D341Med (cell line): Measurements from ENCODE around the gene CHMP6.

ENCODE experiments used
- DNase-seq: peaks from one replicate; pipeline ENCODE4 v3.0.0; 2012; ENCODE audit warnings: low spot score

Gene CHMP6

DNA sequence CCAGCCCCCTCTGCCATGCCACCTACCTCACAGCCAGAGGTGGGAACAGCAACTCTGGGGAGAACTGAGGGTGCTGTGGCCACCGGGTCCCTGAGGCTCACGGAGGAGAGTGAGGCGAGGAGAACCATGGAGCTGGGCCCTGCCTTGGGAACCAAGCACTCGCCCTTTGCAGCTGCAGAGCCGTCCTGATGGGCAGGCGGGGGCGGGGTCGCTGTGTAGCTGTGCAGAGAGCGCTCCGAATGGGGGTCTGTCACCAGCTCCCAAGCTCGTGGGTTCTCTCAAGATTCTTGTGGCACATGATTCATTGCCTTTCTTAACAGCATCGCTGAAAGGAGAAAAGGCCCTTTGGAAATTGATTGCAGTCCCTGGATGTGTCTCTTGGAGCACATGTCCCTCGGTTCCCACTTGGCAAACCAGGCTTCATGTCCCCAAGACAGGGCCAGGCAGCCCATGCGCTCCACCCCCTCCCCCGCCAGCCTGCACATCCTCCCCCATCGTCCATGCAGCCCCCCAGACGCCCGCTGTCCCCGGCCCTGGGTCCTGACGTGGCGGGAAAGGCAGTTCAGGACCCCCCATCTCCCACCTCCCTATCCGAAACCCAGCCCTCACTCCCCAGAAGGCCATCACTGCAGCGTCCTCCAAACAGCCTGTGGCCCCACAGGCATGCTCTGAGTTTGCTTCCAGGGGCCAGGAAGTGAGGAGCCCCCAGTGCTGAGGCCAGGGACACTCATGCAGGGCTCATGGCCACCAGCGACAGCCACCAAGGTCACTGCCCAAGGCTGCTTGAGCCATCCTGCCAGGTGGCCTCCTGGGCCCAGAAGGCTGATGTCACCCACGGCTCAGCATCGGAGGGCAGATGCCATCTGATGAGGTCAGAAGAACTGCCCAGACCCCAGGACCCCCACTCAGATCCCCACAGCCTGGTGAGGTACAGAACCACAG is 20.6 kb upstream of the CHMP6 start:
- DNase-seq = no peak

DNA sequence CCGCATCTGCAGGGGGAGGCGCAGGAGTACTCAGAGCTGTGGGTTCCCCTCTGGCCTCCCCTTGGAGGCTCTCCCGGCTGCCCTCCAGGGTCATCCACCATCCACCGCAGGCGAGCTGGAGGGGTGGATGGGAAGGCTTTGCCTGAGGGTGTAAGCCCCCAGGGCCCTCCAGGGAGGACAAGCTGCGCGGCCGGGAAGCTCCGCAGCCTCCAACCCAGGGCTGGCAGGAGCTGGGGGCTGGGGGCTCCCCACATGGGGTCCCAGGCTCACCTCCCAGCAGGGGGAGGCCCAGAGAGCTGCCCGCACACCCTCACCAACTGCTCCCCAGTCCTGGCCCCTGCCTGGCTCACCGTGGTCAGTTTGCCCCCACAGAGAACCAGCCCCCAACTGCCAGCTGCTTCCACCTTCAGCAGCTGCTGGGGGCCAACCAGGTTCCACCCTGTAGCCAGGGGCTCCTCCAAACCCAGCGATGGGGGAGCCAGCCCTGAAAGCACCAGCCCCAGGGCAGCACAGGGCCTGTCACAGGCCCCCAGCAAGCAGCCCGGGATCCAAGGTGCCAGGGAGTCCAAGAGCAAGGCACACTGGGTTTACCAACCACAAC is 19.8 kb upstream of the CHMP6 start:
- no peak for DNase-seq

DNA sequence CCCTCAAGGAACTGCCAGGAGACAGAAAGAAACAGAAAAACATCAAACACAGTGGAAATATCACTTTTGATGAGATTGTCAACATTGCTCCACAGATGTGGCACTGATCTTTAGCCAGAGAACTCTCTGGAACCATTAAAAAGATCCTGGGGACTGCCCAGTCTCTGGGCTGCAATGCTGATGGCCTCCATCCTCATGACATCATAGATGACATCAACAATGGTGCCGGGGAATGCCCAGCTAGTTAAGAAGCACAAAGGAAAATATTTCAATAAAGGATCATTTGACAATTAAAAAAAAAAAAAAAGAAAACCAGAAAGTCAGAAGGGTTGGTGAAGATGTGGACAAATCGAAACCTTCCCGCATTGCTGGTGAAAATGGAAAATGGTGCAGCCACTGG is 14.9 kb upstream of the CHMP6 start:
- DNase-seq = no peak

DNA sequence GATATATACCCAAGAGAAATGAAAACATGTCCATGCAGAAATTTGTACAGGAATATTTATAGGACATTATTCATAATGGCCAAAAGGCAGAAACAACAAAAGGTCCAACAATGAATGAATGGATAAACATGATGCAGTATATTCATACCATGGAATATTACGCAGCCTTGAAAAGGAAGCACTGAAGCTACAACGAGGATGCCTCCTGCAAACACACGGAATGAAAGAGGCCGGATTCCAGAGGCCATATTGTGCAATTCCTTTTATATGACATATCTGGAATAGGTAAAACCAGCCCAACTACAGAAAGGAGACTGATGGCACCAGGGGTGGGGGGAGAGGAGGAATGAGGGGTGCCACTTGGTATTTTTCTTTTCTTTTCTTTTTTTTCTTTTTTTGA is 14.5 kb upstream of the CHMP6 start:
- DNase-seq = no peak

DNA sequence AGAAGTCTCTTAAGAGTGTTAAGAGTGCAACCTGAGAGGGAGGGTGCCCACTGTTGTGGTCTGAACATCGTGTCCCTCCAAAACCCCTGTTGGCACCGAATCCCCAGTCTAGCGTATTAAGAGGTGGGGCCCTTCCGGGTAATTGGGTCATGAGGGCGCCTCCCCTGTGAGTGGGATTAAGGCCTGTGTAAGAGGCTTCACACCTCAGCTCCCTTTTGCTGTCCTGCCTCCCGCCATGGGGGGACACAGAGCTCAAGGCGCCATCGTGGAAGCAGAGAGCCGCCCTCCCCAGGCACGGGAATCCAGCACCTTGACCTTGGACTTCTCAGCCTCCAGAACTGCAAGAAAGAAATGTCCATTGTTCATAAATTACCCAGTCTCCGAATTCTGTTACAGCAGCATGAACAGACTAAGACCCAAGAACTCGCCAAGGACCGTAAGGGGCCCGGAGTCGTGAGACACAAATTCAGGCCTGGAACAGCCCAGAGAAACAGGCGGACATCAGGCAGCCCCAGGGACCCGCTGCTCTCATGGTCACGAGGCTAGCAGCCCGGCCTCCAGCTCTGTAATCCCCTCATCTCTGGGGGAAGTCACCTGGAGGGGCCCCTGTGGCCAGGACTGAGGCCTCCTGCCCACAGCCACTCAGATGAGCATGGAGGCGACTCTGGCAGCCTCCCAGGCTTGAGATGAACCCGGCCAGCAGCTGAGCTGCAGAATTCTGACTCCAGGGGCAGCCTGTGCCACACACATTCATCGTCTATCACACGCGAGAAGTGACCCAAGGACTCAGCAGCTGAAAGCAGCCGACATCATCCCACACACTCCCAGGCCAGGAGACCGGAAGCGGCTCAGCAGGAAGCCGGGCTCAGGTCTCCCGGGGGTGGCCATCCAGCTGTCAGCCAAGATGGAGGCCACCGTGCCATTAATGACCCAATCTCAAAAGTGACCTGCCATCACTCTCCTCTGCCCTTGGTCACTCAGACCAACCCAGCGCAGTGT is 12.8 kb upstream of the CHMP6 start:
- no peak for DNase-seq

DNA sequence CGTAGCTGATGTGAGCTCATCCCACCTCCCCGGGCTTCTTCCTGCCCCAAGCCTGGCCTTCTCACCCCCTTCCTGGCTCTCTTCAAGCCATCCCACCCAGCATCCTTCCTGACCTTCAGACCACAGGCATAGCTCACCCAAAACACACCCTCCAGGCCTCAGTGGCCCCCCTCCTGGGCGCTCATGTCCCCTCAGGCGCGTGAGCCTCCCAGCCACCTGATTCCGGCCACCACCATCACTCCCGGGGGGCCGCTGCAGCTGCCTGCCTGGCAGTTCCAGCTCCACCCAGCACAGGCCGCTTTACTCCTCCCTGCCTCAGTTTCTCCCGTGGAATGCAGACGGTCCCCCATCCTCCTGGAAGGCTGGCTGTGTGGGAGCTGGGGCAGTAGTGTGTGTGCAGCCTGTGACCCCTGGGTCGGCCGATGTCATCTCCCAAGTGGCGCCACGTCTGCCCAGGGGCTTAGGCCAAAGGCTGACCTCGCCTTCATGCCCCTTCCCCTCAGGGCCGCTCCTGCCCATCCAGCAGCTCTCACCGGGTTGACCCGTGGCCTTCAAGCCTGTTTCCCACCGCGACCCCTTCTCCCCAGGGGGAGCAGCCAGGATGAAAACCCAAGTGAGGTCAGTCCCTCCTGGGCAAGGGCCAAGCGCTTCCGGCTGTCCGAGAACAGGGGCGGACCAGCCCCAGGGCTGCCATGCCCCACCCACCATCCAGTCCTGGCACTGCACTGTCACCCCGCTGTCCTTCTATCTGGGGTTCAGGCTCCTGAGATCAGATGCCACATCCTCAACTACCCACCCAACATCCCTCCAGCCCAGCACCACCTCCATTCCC is 11.9 kb upstream of the CHMP6 start:
- no peak for DNase-seq

DNA sequence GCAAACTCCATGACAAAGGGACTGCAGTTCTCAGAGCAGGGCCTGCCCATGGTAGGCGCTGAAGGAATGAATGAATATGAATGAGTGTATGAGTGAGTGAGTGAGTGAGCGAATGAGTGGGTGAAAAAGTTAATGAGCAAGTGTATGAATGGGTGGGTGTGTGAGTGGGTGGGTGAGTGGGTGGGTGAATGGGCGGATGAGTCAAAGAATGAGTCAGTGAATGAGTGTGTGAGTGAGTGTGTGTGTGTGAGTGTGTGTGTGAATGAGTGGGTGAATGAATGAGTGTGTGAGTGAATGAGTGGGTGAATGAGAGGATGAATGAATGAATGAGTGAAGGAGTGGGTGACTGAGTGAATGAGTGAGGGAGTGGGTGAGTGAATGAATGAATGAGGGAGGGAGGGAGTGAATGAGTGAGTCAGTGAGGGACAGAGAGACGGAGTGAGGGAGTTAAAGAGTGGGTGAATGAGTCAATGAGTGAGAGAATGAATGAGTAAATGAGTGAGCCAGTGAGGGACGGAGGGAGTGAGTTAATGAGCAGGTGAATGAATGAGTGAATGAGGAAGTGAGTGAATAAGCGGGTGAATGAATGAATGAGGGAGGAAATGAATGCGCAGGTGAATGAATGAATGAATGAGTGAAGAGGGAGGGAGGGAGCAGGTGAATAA is 11.1 kb upstream of the CHMP6 start:
- no peak for DNase-seq

DNA sequence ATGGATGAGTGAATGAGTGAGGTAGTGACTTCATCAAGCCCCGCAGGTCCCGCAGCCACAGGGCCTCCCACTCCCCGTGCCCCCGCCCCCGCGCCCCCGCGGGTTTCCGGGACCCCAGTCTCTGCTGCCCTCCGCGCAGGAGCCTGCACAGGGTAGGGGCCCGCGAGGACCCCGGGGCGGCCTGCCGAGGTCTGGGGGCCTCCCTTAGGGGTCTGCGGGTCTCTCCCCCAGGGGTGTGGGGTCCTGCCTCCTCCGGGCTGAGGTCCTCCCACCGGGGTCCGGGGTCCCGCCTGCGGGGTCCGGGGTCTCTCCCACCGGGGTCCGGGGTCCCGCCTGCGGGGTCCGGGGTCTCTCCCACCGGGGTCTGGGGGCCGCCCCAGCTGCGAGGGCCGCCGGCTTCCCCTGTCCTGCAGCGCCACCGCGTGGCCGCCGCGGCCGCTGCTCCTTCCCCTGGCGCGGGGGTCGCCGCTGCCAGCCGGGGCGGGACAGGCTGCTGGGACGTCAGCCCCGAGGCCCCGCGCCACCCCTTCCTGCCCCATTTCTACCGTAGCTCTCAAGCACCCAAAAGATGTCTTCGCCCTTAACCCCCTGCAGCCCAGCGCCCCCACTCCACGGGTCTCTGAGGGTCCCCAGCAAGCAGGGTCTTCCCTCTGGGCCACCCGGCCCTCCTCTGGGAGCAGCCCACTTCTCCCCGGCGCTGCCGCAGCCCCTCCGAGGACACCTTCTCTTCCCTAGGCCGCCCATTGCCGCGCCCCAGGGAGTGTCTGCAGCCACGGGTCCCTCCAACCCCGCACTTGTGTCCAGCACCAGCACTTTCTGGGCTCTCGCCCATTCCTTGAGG is 10.4 kb upstream of the CHMP6 start:
- peak; percentile 98 for DNase-seq

DNA sequence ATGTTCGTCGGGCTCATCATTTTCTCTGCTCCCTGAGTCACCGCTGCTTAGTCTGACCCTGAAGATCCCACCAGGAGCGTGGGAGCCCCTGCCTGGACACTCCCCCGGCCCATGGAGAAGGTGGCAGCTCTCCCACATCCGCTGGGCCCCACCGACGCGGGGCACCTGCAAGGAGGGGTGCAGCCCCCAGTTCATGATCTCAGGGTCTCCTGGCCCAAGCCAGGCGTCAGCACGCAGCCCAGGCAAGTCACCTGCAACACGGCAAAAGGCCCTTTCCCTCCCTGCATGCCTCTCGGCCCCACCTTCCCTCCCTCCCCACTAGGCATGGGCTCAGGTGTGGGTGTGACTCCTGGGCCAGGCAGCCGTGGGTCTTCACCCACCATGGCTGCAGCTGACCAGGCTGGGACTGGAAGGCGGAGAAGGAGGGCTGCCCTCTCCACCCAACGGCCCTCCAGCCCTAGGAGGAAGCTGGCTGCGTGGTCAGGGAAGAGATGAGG is 9.7 kb upstream of the CHMP6 start:
- no peak for DNase-seq

DNA sequence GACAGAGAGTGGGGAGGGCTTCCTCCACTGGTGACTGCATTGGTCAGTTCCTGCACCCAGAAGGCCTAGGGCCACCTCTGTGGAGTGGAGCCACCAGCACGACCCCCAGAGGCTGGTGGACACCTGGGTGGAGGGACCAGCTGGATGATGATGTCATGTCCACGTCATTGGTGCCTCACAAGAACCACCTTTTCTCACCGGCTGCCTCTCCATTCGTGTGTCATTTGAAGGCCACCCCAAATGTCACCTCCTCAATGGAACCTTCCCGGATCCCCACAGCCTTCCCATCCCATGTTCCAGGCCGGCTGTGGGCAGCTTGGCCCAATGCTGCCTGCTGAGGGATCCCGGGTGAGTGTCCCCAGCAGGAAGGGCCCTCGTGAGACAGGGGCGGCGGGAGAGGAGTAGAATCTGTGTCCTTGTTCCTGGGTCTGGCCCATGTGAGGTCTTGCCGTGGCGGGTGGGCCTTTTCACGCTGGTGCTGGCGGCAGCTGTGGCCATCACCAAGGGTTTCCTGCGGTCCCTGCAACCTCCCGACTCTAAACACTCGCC is 9.1 kb upstream of the CHMP6 start:
- DNase-seq = no peak

DNA sequence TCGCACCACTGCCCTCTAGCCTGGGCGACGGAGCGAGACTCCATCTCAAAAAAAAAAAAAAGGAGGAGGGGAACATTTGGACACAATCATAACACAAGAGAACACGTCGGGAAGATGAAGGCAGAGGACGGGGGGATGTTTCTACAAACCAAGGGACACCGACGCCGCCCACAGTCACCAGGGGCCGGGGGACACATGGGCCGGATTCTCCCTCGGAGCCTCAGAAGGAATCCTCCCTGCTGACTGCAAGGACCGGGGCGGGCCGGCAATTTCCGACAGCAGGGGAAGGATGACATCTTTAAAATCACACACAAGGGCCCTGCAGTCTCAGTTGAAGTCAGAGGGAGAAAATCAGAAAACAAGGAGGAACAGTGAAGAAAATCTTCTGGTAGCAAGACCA is 8.1 kb upstream of the CHMP6 start:
- DNase-seq = no peak

DNA sequence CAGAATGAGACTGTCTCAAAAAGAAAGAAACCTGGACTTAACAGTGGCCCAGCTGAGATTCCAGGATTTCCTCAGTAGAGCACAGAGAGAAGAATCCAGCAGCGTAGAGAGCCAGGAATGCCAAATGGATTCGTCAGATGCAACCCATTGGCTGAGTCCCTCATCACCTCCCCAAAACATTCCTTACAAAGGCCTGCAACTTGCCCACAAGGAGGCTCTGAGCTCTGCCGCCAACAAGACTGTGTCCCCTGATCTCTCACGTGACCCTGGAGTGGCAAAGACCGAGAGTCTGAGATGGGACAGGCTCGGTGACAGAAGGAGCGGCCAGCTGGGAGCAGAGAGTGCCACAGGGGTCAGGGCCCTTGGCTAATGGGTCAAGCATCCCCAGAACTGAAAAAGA is 6.9 kb upstream of the CHMP6 start:
- no peak for DNase-seq

DNA sequence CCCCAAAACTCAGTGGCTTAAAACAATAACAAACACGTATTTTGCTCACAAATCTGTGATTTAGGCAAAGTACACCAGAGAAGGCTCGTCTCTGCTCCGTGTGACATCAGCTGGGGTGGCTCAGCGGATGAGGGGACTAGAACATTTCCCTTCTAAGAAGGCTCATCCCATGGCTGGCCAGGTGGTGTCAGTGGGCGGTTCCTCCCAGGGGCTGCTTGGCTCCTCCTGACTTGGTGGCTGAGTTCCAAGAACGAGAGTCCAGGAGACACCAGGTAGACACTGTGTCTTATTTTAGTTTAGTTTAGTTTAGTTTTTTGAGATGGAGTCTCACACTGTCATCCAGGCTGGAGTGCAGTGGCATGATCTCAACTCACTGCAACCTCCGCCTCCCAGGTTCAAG is 5.6 kb upstream of the CHMP6 start:
- DNase-seq = no peak

DNA sequence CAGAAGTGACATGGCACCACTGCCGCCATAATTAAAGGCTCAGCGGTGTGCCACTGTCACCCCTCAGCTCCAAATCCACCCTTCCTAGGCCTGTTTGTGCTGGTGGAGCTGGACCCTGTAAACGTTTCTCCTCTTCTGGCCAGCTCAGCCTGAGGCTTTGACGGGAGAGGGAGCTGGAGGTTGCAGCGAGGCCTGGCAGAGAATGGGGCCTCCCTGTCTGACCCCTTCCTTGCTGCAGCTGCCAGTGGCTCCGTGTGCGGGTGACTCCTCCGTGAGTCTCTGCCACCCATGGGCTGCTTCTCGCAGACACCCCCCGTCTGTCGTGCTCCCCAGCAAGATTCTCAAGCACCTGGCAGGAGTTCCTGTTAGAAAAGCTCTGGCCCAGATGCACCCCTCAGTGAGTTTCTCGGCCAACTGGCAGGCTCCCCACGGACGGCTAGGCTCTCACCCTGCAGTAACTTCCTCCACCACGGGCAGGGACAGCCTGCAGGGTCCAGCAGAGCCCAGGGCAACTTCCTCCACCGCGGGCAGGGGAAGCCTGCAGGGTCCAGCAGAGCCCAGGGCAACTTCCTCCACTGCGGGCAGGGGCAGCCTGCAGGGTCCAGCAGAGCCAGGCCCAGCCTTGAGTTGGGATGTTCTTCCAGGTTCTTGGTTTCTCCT is 4.7 kb upstream of the CHMP6 start:
- no peak for DNase-seq

DNA sequence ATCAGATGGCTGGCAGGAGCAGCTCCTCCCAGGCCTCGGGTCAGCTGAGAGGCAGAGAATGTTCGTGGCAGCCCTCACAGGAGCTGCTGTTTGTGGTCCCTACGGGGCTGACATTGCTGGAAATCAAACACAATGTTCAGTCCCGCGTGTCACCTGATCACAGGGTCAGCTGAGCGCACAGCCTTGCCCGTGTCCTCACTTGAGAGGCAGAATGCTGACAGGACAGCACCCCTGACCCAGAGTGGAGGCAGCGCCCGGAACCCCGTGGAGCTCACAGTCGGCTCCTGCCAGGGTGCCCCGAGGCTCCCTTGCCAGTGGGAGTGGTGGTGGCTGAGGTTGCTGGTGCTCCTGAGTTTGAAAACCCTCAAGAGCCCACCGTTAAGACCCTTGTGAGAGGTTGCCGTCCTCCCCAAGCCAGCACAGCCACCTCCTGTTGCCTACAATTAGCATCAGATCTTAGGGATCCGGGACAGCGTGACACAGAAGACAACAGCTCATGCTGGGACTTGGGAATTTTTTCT is 3.6 kb upstream of the CHMP6 start:
- no peak for DNase-seq

DNA sequence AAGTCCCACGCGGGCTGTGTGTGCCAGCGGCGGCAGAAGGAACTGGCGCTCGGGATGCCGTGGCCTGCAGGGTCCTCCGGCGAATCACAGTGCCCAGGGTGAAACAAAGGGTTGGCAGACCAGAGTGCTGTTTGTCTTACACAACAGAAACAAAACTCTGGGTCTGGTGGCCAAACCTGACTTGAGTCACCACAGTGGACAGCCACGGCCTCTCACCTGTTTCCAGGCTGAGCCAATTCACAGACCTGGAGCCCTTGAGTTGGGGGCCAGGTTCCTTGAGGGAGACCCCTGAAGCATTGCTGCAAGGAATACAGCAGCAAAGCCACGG is 2.1 kb upstream of the CHMP6 start:
- DNase-seq = peak; percentile 26

DNA sequence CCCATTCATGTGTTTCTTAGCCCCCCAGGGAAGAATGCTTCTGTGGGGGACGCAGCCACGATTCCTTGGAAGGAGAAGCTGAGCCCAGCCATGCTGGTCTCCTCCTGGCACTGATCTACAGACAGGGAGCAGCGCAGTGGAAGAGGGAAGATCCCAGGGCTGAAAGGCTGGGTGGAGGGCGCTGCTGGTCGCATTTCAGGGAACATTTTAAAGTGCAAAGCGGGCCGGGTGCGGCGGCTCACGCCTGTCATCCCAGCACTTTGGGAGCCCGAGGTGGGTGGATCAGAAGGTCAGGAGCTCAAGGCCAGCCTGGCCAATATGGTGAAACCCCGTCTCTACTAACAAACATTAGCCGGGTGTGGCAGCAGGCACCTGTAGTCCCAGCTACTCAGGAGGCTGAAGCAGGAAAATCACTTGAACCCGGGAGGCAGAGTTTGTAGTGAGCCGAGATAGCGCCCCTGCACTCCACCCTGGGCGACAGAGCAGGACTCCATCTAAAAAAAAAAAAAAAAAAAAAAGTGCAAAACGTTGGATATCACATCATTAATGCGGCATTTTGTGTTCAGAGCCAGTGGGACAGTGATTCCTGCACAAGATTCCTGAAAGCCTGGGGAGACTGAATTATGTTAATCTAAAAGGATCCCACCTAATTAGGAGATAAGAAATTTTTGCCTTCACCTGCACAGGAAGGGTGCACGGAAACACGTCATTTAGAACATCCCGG is 558 bp upstream of the CHMP6 start:
- peak; percentile 49 for DNase-seq
